Fibroblast of gingiva (primary cell): ENCODE data around the gene RO60.

Experiments
- DNase-seq: peaks from one replicate; pipeline ENCODE4 v3.0.0-alpha.2; 2011; ENCODE audit warnings: low read depth

RO60 gene

DNA sequence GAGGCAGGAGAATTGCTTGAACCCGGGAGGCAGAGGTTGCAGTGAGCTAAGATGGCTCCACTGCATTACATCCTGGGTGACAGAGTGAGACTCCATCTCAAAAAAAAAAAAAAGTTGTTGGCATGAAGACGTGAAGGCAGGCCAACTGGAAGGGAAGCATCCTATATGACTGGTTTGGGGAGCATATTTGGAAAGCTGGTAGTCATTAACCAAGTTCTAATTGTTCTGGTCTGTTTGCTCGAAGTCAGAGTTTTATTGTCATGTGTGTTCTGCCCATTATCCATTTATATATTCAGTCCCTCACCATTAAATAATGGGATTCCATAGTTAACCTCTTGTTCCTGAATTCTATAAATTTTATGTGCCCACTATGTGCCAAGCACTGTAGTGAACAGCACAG lies 49.1 kb downstream of the RO60 start:
- DNase-seq: no peak
